ENCODE data around the gene BCR. TPM values are rescaled to one million over a fixed set of nuclear protein-coding genes. Genes with fewer than 3 reads are reported as not detected.
"Not testable (repeated sequence)": the region's sequence is repeated elsewhere in the genome, so short reads cannot be mapped to it uniquely, and the experiment has no call there.

Gene BCR
- total and polyA plus RNA-seq, 2 of the 13 experiments (the other 11 are each of a cell fraction or from before 2014, with no cell fraction given) = 19.9 to 33.6 TPM

DNA sequence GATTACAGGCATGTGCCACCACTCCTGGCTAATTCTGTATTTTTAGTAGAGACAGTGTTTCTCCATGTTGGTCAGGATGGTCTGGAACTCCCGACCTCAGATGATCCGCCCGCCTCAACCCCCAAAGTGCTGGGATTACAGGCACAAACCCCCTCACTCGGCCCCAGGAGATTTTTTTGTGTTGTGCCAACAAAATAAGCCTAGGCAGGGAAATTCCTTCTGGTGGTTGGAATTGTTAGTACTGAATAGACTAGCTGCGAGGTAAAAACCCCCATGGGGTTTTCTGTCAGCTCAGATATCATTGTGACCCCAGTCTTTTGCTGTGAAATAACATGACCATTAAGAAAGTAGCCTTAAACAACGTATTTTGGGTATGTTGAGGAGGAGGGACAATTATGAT is 144.9 kb downstream of the BCR start (continued):
- TF ChIP-seq, protein P1, sequence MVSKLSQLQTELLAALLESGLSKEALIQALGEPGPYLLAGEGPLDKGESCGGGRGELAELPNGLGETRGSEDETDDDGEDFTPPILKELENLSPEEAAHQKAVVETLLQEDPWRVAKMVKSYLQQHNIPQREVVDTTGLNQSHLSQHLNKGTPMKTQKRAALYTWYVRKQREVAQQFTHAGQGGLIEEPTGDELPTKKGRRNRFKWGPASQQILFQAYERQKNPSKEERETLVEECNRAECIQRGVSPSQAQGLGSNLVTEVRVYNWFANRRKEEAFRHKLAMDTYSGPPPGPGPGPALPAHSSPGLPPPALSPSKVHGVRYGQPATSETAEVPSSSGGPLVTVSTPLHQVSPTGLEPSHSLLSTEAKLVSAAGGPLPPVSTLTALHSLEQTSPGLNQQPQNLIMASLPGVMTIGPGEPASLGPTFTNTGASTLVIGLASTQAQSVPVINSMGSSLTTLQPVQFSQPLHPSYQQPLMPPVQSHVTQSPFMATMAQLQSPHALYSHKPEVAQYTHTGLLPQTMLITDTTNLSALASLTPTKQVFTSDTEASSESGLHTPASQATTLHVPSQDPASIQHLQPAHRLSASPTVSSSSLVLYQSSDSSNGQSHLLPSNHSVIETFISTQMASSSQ (IDR thresholded peaks at IDR 0.05; ENCODE audit: low read depth) = no peak
- TF ChIP-seq, protein P1 (CRISPR knock-in tag; IDR thresholded peaks at IDR 0.05; ENCODE audit: borderline replicate concordance) = no peak
- TF ChIP-seq MAFK (conservative IDR thresholded peaks at IDR 0.05 in 1 of 2, IDR thresholded peaks at IDR 0.05 in 1 of 2; ENCODE audit: low read length in 2 of 2) = no peak

GRCh38 chr22:23333822-23334221 is 153.5 kb downstream of the BCR start:
- not testable (repeated sequence) for ATAC-seq; H3K9ac ChIP-seq (ENCODE audit: insufficient read depth, low read depth, low read length)

GRCh38 chr22:23337672-23338071 is 157.4 kb downstream of the BCR start:
- H3K27ac ChIP-seq (ENCODE audit: extremely low read length, insufficient read depth, low read length); H3K4me1 ChIP-seq (ENCODE audit: insufficient read depth, low read length); H4K20me1 ChIP-seq (ENCODE audit: insufficient read depth, low read length); H3K27me3 ChIP-seq (ENCODE audit: control insufficient read depth in 1 of 2, insufficient read depth in 2 of 2, low read length in 2 of 2); intact Hi-C loops (cut with micrococcal nuclease; ENCODE audit: unreplicated experiment); H2AFZ ChIP-seq (ENCODE audit: low read length); POLR2A ChIA-PET; FAIRE-seq; H3K4me3 ChIP-seq (replicated peaks in 1 of 3; ENCODE audit: insufficient read depth in 1 of 3, low read depth in 2 of 3, low read length in 3 of 3); ATAC-seq; H3K9me3 ChIP-seq (ENCODE audit: low read length); H3K79me2 ChIP-seq (ENCODE audit: insufficient read depth, low read length); H3K36me3 ChIP-seq (replicated peaks in 1 of 2; ENCODE audit: control insufficient read depth in 1 of 2, insufficient read depth in 2 of 2, low read length in 2 of 2); DNase-seq (ENCODE audit: low spot score); CTCF ChIA-PET (ENCODE audit: low intra/inter-chr PET ratio, low total read pairs); in situ Hi-C loops (cut with HindIII; ENCODE audit: extremely low pct_ligation_motif_present, low pct_unique_long_range_greater_than_20kb); H3K4me2 ChIP-seq (ENCODE audit: low read depth, low read length); H3K9ac ChIP-seq (ENCODE audit: insufficient read depth, low read depth, low read length); BruUV-seq (replicated peaks): not testable (repeated sequence)
- WGBS (ENCODE audit: low lambda C conversion rate) = 27% methylated on average over 3 of the region's 9 CpGs

More at GRCh38 chr22:23333822-23334221, 153.5 kb downstream of the BCR start:
- H3K27me3 ChIP-seq (ENCODE audit: control insufficient read depth in 1 of 2, insufficient read depth in 2 of 2, low read length in 2 of 2); H3K4me1 ChIP-seq (ENCODE audit: insufficient read depth, low read length); in situ Hi-C loops (cut with HindIII; ENCODE audit: extremely low pct_ligation_motif_present, low pct_unique_long_range_greater_than_20kb); FAIRE-seq; H2AFZ ChIP-seq (ENCODE audit: low read length); H3K79me2 ChIP-seq (ENCODE audit: insufficient read depth, low read length); DNase-seq (ENCODE audit: low spot score); H3K36me3 ChIP-seq (replicated peaks in 1 of 2; ENCODE audit: control insufficient read depth in 1 of 2, insufficient read depth in 2 of 2, low read length in 2 of 2); H3K9me3 ChIP-seq (ENCODE audit: low read length); BruUV-seq (replicated peaks); H3K27ac ChIP-seq (ENCODE audit: extremely low read length, insufficient read depth, low read length); H3K4me3 ChIP-seq (replicated peaks in 1 of 3; ENCODE audit: insufficient read depth in 1 of 3, low read depth in 2 of 3, low read length in 3 of 3); H4K20me1 ChIP-seq (ENCODE audit: insufficient read depth, low read length); intact Hi-C loops (cut with micrococcal nuclease; ENCODE audit: unreplicated experiment); CTCF ChIA-PET (ENCODE audit: low intra/inter-chr PET ratio, low total read pairs); H3K4me2 ChIP-seq (ENCODE audit: low read depth, low read length); POLR2A ChIA-PET: not testable (repeated sequence)

DNA sequence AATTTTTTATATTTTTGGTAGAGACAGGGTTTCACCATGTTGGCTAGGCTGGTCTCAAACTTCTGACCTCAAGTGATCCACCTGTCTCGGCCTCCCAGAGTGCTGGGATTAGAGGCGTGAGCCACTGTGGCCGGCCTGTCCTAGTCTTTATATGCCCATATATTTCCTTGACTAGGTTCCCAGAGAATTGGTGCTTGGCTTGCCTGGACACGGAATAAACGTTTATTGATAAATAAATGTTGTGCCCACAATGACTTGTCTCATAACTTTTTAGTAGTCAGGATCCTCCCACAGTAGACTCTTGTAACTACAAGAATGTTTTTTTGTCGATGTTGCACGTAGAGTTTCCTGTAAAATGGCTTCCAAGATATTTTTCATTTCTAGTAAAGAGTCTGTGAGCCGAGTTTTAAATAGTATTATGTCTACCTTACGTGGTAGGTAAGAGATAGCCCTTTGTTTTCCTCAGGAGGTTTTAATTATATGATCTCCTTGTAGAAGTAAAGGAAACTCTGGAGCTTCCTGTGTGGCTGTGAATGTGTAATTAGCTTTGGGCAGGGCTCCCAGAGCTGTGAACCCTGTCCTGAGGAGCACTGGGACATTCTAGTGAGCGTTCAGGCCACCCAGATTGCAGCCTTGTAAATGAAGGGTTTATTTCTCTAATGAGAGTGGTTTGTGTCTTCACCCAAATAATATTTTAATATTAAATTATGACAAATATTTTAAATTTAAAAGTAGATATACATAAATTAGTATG is 161.8 kb downstream of the BCR start:
- ATAC-seq = not testable (repeated sequence)

More for the DNA sequence above, 161.8 kb downstream of the BCR start:
- H3K27me3 ChIP-seq (ENCODE audit: control insufficient read depth in 1 of 2, insufficient read depth in 2 of 2, low read length in 2 of 2); intact Hi-C loops (cut with micrococcal nuclease; ENCODE audit: unreplicated experiment); CTCF ChIA-PET (ENCODE audit: low intra/inter-chr PET ratio, low total read pairs); H3K4me2 ChIP-seq (ENCODE audit: low read depth, low read length); FAIRE-seq; H3K27ac ChIP-seq (ENCODE audit: extremely low read length, insufficient read depth, low read length); H2AFZ ChIP-seq (ENCODE audit: low read length); H3K79me2 ChIP-seq (ENCODE audit: insufficient read depth, low read length); H3K9ac ChIP-seq (ENCODE audit: insufficient read depth, low read depth, low read length); H3K4me1 ChIP-seq (ENCODE audit: insufficient read depth, low read length); BruUV-seq (replicated peaks); H3K9me3 ChIP-seq (ENCODE audit: low read length); DNase-seq (ENCODE audit: low spot score); in situ Hi-C loops (cut with HindIII; ENCODE audit: extremely low pct_ligation_motif_present, low pct_unique_long_range_greater_than_20kb); H4K20me1 ChIP-seq (ENCODE audit: insufficient read depth, low read length); H3K36me3 ChIP-seq (replicated peaks in 1 of 2; ENCODE audit: control insufficient read depth in 1 of 2, insufficient read depth in 2 of 2, low read length in 2 of 2); POLR2A ChIA-PET; H3K4me3 ChIP-seq (replicated peaks in 1 of 3; ENCODE audit: insufficient read depth in 1 of 3, low read depth in 2 of 3, low read length in 3 of 3): not testable (repeated sequence)
- WGBS (ENCODE audit: low lambda C conversion rate) = 42% methylated on average over 10 of the region's 10 CpGs
